PC-3 (cell line): ENCODE data around the gene CEP83.

Experiments
- CTCF ChIP-seq: fragments of 300-600 bp; sonication (generic); conservative IDR thresholded peaks from 2 replicates; pipeline ENCODE4 v1.5.1; 2017; ENCODE audit warnings: antibody characterized with exemption, low read depth, mild to moderate bottlenecking, low read length
- EZH2 ChIP-seq: fragments of 300-600 bp; sonication (generic); IDR thresholded peaks from one replicate; pipeline ENCODE4 v1.6.1; 2017; ENCODE audit warnings: antibody characterized with exemption, mild to moderate bottlenecking, low read length; ENCODE audit not compliant: unreplicated experiment

GRCh38 chr12:94498073-94498472, 38.4 kb upstream of the CEP83 start:
- TF ChIP-seq EZH2 (no peak), CTCF (no peak)
